Right lobe of liver (tissue), 6 donors: ENCODE data around the gene DYNLL1. TPM values are rescaled to one million over a fixed set of nuclear protein-coding genes. Genes with fewer than 3 reads are reported as not detected.

Source experiments
- ATAC-seq, 4 donors: fragments of 200-7000 bp; cut with Tn5 transposase; one replicate each; pipeline ENCODE4 v1.9.1; 2020; ENCODE audit warnings: mild to moderate bottlenecking in 4 of 4, moderate library complexity in 4 of 4
- DNase-seq, 3 donors: peaks; one replicate each; pipeline ENCODE4 v3.0.0-alpha.2; 2020
- H3K27ac ChIP-seq, 3 donors: fragments of 200-600 bp; one replicate each; pipeline ENCODE4 v1.8.0; 2022
- H3K27me3 ChIP-seq, 2 donors: fragments of 200-600 bp; one replicate each; pipeline ENCODE4 v1.8.0; 2022
- H3K36me3 ChIP-seq, 4 donors: fragments of 200-600 bp; sonication (generic) in 1 of 4; one replicate each; pipeline versions ENCODE4 v1.5.1 to v1.8.0; 2017 to 2022; ENCODE audit warnings: control low read depth in 1 of 4
- H3K4me1 ChIP-seq, 4 donors: fragments of 200-600 bp; sonication (generic) in 1 of 4; one replicate each; pipeline versions ENCODE4 v1.5.1 to v1.8.0; 2017 to 2022; ENCODE audit warnings: control low read depth in 1 of 4
- H3K4me3 ChIP-seq, 3 donors: fragments of 200-600 bp; one replicate each; pipeline ENCODE4 v1.8.0; 2022
- H3K9me3 ChIP-seq, 4 donors: fragments of 200-600 bp; sonication (generic) in 1 of 4; one replicate each; pipeline versions ENCODE4 v1.5.1 to v1.8.0; 2017 to 2022; ENCODE audit warnings: control low read depth in 1 of 4
- CTCF ChIP-seq, 4 donors: fragments of 200-600 bp in 3 of 4; fragments of 450-650 bp in 1 of 4; IDR thresholded peaks; one replicate each; pipeline versions ENCODE4 v1.5.1 to v1.8.0; 2016 to 2022; ENCODE audit warnings: antibody characterized with exemption in 4 of 4, mild to moderate bottlenecking in 2 of 4
- POLR2A ChIP-seq: fragments of 450-650 bp; IDR thresholded peaks from one replicate; pipeline ENCODE4 v1.6.1; 2017; ENCODE audit warnings: antibody characterized with exemption, mild to moderate bottlenecking
- WGBS: methylation state at CpG from one replicate; pipeline ENCODE4 v1.1.6; 2018; ENCODE audit warnings: low coverage, low lambda C conversion rate; ENCODE audit not compliant: insufficient coverage; ENCODE audit errors: missing lambda C conversion rate; 5-methylcytosine and 5-hydroxymethylcytosine counted together
- intact Hi-C, 2 donors: fragments of 100-400 bp; cut with DNase I; formaldehyde crosslinking; loops; one replicate each; pipeline versions ENCODE4 v1.11.2 to v1.14.1; 2022
- total RNA-seq, 6 experiments: library from RNA; depleted of rRNA in 2 of 6; stranded (reverse); fragments of >200 nt in 2 of 6; fragmentation: NEBNext Ultra II Directional in 3 of 6; extraction: Animal tissue kit (Norgen Biotek cat#: 25700) in 3 of 6; gene quantifications; one replicate each; pipeline versions ENCODE4 v1.1.0 to v1.2.4, GENCODE V29; 2016 to 2023
- donor health status: DM: no; HTN: yes; CAD: no.
- donor health status: DM: no; HTN: no; CAD: no.
- donor health status: DM: no; HTN: no; CAD: no.
- donor health status: DM: no; HTN: yes; CAD: no.
- donor health status: DM: no; HTN: yes; CAD: no.

Gene DYNLL1
- total RNA-seq, 6 experiments from 2014 or later, result 85.0 to 189 (median 164) TPM

- peaks cover 0 to 16% (median under 1%) of the 10 kb centered on the region in 4 donors for H3K4me1 ChIP-seq
- no peaks in the 10 kb centered on the region for H3K27me3 ChIP-seq
- H3K36me3 ChIP-seq, result peaks cover 0 to 27% (median 8%) of the 10 kb centered on the region in 4 donors
- no peaks in the 10 kb centered on the region for H3K9me3 ChIP-seq
- 33% methylated on average over 9 of the region's 9 CpGs for WGBS
- H3K4me3 ChIP-seq, result peak overlapping the region; percentile 84 to 99 (median 97)
- no peak for DNase-seq
- TF ChIP-seq CTCF (IDR thresholded peaks at IDR 0.05), result no peak
- ATAC-seq, result no peak
- no peak overlapping the region for H3K27ac ChIP-seq
- intact Hi-C loops, result no loop called here
Measured at GRCh38 chr12:120497524-120498150, 1.7 kb downstream of the DYNLL1 start.

GRCh38 chr12:120498870-120499515 is 3.1 kb downstream of the DYNLL1 start:
- Histone ChIP-seq H3K27me3 (no peaks in the 10 kb centered on the region), H3K9me3 (no peaks in the 10 kb centered on the region), H3K4me3 (no peak overlapping the region), H3K27ac (no peak overlapping the region), H3K4me1 (peaks cover 0 to 16% (median under 1%) of the 10 kb centered on the region in 4 donors), H3K36me3 (peaks cover 0 to 41% (median 11%) of the 10 kb centered on the region in 4 donors)
- no peak for DNase-seq
- no peak for ATAC-seq
- no peak for TF ChIP-seq POLR2A
- no peak for TF ChIP-seq CTCF (IDR thresholded peaks at IDR 0.05)
- intact Hi-C loops, result no loop called here
- 87% methylated on average over 3 of the region's 3 CpGs for WGBS

GRCh38 chr12:120500581-120500980 is 4.7 kb downstream of the DYNLL1 start:
- Histone ChIP-seq H3K27me3 (no peaks in the 10 kb centered on the region), H3K36me3 (peaks cover 0 to 52% (median 11%) of the 10 kb centered on the region in 4 donors), H3K9me3 (no peaks in the 10 kb centered on the region), H3K4me1 (peaks cover 0 to 9% (median 0%) of the 10 kb centered on the region in 4 donors), H3K4me3 (no peak overlapping the region), H3K27ac (no peak overlapping the region)
- intact Hi-C loops, result no loop called here
- DNase-seq (no peak), ATAC-seq (no peak)
- 82% methylated on average over 1 of the region's 1 CpG for WGBS
- TF ChIP-seq CTCF (IDR thresholded peaks at IDR 0.05) (no peak), POLR2A (no peak)

GRCh38 chr12:120504587-120504986 is 8.7 kb downstream of the DYNLL1 start:
- no peaks in the 10 kb centered on the region for H3K9me3 ChIP-seq
- WGBS, result 80% methylated on average over 3 of the region's 4 CpGs
- peaks cover 0 to 60% (median 4%) of the 10 kb centered on the region in 4 donors for H3K36me3 ChIP-seq
- no peak for DNase-seq
- H3K27me3 ChIP-seq, result no peaks in the 10 kb centered on the region
- no peak overlapping the region for H3K27ac ChIP-seq
- H3K4me3 ChIP-seq, result no peak overlapping the region
- H3K4me1 ChIP-seq, result no peaks in the 10 kb centered on the region
- no peak for TF ChIP-seq POLR2A
- TF ChIP-seq CTCF (IDR thresholded peaks at IDR 0.05), result no peak
- intact Hi-C loops, result no loop called here
- ATAC-seq, result no peak
